C4-2B (cell line): Measurements from ENCODE around the gene LCE3A.
"Not testable (repeated sequence)": the region's sequence is repeated elsewhere in the genome, so short reads cannot be mapped to it uniquely, and the experiment has no call there.

Source experiments
- H3K27ac ChIP-seq: fragments of 450-650 bp; 2 replicates; pipeline ENCODE4 v1.5.1; 2017
- ZFX ChIP-seq: fragments of 450-650 bp; IDR thresholded peaks from 2 replicates; pipeline ENCODE4 v1.6.1; 2017
- TF ChIP-seq, protein P1 (sequence below): fragments of 450-650 bp; conservative IDR thresholded peaks from 2 replicates; pipeline ENCODE4 v1.5.1; 2017; ENCODE audit warnings: mild to moderate bottlenecking

Gene LCE3A, protein sequence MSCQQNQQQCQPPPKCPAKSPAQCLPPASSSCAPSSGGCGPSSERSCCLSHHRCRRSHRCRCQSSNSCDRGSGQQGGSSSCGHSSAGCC

DNA sequence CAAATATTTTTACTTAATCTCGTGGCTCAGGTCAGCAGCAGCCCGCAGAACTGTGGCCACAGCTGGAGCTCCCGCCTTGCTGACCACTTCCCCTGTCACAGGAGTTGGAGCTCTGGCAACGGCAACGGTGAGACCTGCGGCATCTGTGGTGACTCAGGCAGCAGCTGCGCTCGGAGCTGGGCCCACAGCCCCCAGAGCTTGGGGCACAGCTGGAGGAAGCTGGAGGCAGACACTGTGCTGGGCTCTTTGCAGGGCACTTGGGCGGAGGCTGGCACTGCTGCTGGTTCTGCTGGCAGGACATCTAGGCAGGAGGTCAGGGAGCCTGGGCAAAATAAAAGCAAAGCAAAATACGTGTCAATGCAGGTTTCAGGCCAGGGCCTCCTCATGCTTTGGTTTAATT, at the start of gene LCE3A:
TSS of gene LCE3A (minus strand) at position 301 of the 400 bp plus-strand sequence. CDS start at position 301, 0 bp downstream.
- no peak for TF ChIP-seq ZFX
- TF ChIP-seq, protein P1, sequence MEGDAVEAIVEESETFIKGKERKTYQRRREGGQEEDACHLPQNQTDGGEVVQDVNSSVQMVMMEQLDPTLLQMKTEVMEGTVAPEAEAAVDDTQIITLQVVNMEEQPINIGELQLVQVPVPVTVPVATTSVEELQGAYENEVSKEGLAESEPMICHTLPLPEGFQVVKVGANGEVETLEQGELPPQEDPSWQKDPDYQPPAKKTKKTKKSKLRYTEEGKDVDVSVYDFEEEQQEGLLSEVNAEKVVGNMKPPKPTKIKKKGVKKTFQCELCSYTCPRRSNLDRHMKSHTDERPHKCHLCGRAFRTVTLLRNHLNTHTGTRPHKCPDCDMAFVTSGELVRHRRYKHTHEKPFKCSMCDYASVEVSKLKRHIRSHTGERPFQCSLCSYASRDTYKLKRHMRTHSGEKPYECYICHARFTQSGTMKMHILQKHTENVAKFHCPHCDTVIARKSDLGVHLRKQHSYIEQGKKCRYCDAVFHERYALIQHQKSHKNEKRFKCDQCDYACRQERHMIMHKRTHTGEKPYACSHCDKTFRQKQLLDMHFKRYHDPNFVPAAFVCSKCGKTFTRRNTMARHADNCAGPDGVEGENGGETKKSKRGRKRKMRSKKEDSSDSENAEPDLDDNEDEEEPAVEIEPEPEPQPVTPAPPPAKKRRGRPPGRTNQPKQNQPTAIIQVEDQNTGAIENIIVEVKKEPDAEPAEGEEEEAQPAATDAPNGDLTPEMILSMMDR: no peak
- no peak within 1 kb of the TSS for H3K27ac ChIP-seq

DNA sequence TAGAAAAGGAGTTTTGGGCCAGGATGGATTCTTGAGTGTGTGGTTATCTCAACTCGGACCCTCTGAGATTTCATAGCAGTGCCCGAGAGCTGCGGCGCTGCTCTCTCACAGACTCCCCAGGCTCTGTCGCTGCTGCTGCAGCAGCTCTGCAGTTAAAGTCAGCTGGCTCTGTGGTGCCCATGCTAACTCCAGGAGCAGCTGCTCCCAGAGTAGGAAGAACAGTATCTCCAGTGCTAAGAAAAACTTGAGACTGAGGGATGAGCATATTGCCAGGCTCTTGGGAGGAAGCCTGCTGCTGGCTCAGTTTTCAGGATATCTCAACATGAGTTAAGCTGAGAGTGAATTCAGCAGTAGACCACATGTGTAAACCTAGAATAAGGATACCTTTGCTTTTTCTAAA, 44.7 kb upstream of the LCE3A start:
- TF ChIP-seq, protein P1: no peak
- TF ChIP-seq ZFX: no peak
- no peak overlapping the region for H3K27ac ChIP-seq

DNA sequence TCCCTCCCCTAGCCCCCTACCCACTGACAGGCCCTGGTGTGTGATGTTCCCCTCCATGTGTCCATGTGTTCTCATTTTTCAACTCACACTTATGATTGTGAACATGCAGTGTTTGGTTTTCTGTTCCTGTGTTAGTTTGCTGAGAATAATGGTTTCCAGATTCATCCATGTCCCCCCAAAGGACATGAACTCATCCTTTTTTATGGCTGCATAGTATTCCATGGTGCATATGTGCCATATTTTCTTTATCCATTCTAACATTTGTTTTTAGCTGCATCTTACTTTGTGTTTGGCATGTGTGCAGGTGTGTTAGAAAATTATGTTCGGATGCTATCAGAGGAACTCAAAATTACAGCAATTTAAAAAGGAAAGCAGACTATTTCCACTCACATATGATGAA, 43.3 kb upstream of the LCE3A start:
- not testable (repeated sequence) for H3K27ac ChIP-seq

DNA sequence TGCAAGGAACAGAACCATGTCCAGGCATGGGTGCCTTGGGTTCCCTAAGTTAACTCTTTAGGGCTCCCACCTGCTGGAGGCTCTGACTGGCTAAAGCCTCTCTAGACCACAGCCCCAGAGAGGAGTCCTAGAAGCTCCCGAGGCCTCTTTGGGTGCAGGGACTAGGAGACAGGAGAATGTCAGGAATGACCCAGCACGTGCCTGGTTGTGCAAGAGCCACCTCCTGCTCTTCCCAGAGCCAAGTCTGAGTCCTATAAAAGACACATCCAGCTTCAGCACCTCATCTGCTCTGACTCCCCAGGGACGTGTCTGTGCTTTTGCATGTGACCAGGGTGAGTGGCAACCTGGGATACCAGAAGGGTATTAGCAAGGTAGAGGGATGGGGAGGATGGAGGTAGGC, 40.2 kb upstream of the LCE3A start, which contains the start of gene LCE2D:
TSS of gene LCE2D (plus strand) at position 283 of the 400 bp plus-strand sequence. CDS start 726 bp downstream, outside the sequence.
- TF ChIP-seq, protein P1: no peak
- no peak for TF ChIP-seq ZFX
- no peak within 1 kb of the TSS for H3K27ac ChIP-seq

DNA sequence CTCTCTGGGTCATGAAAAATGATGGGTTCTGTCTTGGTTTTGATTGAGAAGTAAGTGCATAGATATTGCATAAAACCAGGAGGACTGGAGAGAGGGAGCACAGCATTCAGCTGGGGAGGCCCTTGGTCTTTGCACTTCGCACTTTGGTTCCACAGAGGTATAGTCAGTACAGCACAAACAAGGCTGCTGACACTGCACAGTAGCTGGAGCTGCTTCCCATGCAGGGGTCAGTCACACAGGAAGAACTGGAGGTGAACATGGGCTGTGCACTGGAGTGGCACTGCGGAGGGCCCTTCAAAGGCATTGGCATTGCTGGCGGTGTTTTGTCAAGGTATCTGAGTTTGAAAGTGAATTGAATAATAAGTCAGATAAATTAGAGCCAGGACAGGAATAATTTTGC, 35.7 kb upstream of the LCE3A start:
- no peak overlapping the region for H3K27ac ChIP-seq
- TF ChIP-seq, protein P1: no peak
- no peak for TF ChIP-seq ZFX

DNA sequence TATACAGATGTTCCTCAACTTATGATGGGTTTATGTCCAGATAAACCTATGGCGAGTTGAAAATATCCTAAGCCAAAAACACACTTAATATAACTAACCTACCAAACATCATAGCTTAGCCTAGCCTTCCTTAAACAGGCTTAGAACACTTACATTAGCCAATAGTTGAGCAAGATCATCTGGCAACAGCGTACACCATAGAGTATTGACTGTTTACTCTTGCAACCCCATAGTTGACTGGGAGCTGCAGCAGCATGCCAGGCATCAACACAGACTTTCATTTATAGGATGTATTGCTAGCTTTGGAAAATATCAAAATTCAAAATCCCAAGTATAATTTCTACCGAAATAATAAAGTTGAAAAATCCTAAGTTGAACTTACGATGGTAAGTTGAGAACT, 34.8 kb upstream of the LCE3A start:
- no peak overlapping the region for H3K27ac ChIP-seq
- TF ChIP-seq ZFX: no peak
- TF ChIP-seq, protein P1: no peak

DNA sequence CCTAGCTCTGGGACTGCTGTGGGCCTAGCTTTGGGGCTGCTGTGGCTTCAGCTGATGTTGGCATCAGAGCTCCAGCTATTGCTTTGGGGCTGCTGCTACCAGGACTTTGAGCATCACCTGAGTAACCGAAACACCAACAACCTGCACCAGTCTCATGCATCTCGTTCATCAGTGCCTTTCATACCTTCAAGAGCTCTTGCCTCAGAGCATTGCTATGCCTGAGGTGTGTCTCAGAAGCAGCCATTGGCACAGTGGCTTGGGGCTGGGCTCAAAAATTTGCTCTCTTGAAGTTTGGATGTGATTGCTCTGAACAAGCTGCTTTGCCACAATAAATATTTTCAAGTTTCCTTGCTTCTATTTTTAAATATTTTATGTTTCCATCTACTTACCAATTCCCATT, 33.6 kb upstream of the LCE3A start:
- no peak overlapping the region for H3K27ac ChIP-seq
- TF ChIP-seq, protein P1: no peak
- TF ChIP-seq ZFX: no peak

DNA sequence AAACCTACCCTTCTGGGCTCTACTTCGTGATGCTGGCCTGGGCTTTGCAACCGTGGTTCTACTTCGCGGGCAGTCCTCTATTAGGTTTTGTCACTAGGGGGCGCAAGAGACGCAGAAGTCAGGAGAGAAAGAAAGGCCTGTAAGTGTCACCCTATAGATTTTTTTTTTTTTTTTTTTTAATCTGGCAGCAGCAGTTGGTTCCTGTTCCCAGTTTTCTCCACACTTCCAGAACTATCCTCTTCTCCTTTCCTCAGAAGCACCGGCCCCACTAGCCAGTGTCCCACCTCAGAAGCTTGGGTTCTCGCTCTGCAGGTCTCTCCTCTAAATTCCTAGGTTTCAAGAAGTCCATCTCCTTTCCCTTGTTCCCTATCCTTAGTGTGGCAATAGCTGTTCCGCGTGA, 31.2 kb upstream of the LCE3A start:
- H3K27ac ChIP-seq: no peak overlapping the region
- TF ChIP-seq, protein P1: peak; percentile 94
- TF ChIP-seq ZFX: no peak
